IMR-90 (cell line): ENCODE measurements around the gene HEATR5A. TPM values are rescaled to one million over a fixed set of nuclear protein-coding genes. Genes with fewer than 3 reads are reported as not detected.

Experiments
- ATAC-seq: fragments of 200-7000 bp; cut with Tn5 transposase; 2 replicates; pipeline ENCODE4 v1.9.1; 2020; ENCODE audit warnings: low read depth, mild to moderate bottlenecking, moderate library complexity
- BruUV-seq: library from RNA; stranded (reverse); fragments of 400-500 nt; replicated peaks from 2 replicates; lab custom pipeline; 2021; lab: Mats Ljungman, UMichigan
- CTCF ChIA-PET: fragments of 300-600 bp; formaldehyde crosslinking; extraction: SDS; loops from one replicate; lab custom pipeline; 2021; ENCODE audit warnings: antibody characterized with exemption; lab: Yijun Ruan, JAX
- POLR2A ChIA-PET: fragments of 300-600 bp; sonication (Branson Sonifier 250); formaldehyde crosslinking; loops from one replicate; lab custom pipeline; 2022; ENCODE audit warnings: antibody characterized with exemption; ENCODE audit not compliant: unreplicated experiment; lab: Charles Lee
- DNase-seq: peaks from one replicate; pipeline ENCODE4 v3.0.0; 2013
- H2AFZ ChIP-seq: replicated peaks from 2 replicates; pipeline ENCODE3; 2013; ENCODE audit warnings: low read length, mild to moderate bottlenecking; ENCODE audit not compliant: poor library complexity
- H2AK5ac ChIP-seq: 2 replicates; pipeline ENCODE4 v1.6.1; 2013; ENCODE audit warnings: low read depth, low read length, inconsistent platforms
- H2AK9ac ChIP-seq: replicated peaks from 2 replicates; pipeline ENCODE3; 2013; ENCODE audit warnings: mild to moderate bottlenecking, low read depth, low read length, moderate library complexity; ENCODE audit not compliant: poor library complexity
- H2BK120ac ChIP-seq: 2 replicates; pipeline ENCODE4 v1.6.1; 2013; ENCODE audit warnings: low read depth, low read length, inconsistent platforms
- H2BK15ac ChIP-seq: 3 replicates; pipeline ENCODE4 v1.6.1; 2013; ENCODE audit warnings: low read depth, low read length, inconsistent platforms
- H2BK20ac ChIP-seq: 2 replicates; pipeline ENCODE4 v1.6.1; 2013; ENCODE audit warnings: low read depth, mild to moderate bottlenecking, inconsistent platforms, low read length, moderate library complexity
- H2BK5ac ChIP-seq: 2 replicates; pipeline ENCODE4 v1.6.1; 2013; ENCODE audit warnings: mild to moderate bottlenecking, low read depth, low read length, inconsistent platforms; ENCODE audit not compliant: poor library complexity, severe bottlenecking
- H3K14ac ChIP-seq: replicated peaks from 2 replicates; pipeline ENCODE4 v1.6.1; 2013; ENCODE audit warnings: low read depth, low read length, inconsistent platforms
- H3K18ac ChIP-seq: 2 replicates; pipeline ENCODE4 v1.6.1; 2013; ENCODE audit warnings: low read depth, low read length, control low read depth
- H3K23ac ChIP-seq: 2 replicates; pipeline ENCODE4 v1.6.1; 2013; ENCODE audit warnings: low read depth, low read length, inconsistent platforms
- H3K27ac ChIP-seq: 2 replicates; pipeline ENCODE4 v1.5.1; 2013; ENCODE audit warnings: mild to moderate bottlenecking, control low read depth, low read length; ENCODE audit not compliant: insufficient read depth
- H3K27me3 ChIP-seq: 2 replicates; pipeline ENCODE4 v1.6.1; 2013; ENCODE audit warnings: low read length; ENCODE audit not compliant: control insufficient read depth, insufficient read depth
- H3K36me3 ChIP-seq: 2 replicates; pipeline ENCODE4 v1.6.1; 2013; ENCODE audit warnings: low read length, mixed read lengths; ENCODE audit not compliant: control insufficient read depth, insufficient read depth
- H3K4ac ChIP-seq: 2 replicates; pipeline ENCODE4 v1.6.1; 2013; ENCODE audit warnings: low read depth, low read length, inconsistent platforms
- H3K4me1 ChIP-seq: 2 replicates; pipeline ENCODE4 v1.6.1; 2013; ENCODE audit warnings: low read length, mixed read lengths; ENCODE audit not compliant: control insufficient read depth, insufficient read depth
- H3K4me2 ChIP-seq: 2 replicates; pipeline ENCODE4 v1.6.1; 2013; ENCODE audit warnings: low read depth, mild to moderate bottlenecking, control low read depth, low read length, moderate library complexity
- H3K4me3 ChIP-seq: 2 replicates; pipeline ENCODE4 v1.5.1; 2013; ENCODE audit warnings: low read depth, mild to moderate bottlenecking, control low read depth, low read length, moderate library complexity; ENCODE audit not compliant: insufficient read depth
- H3K56ac ChIP-seq: 2 replicates; pipeline ENCODE4 v1.6.1; 2013; ENCODE audit warnings: low read length, inconsistent platforms; ENCODE audit not compliant: insufficient read depth; ENCODE audit errors: extremely low read depth
- H3K79me1 ChIP-seq, 2 experiments: 2 replicates each; pipeline ENCODE4 v1.6.1; 2013; ENCODE audit warnings: low read length in 2 of 2, inconsistent platforms in 1 of 2, low read depth in 1 of 2
- H3K9ac ChIP-seq: 2 replicates; pipeline ENCODE4 v1.6.1; 2013; ENCODE audit warnings: low read depth, low read length, control low read depth
- H3K9me1 ChIP-seq: 2 replicates; pipeline ENCODE4 v1.6.1; 2013; ENCODE audit warnings: low read length, inconsistent platforms; ENCODE audit not compliant: insufficient read depth
- H3K9me3 ChIP-seq: 2 replicates; pipeline ENCODE4 v1.6.1; 2013; ENCODE audit warnings: low read length; ENCODE audit not compliant: control insufficient read depth, insufficient read depth
- H4K20me1 ChIP-seq: 2 replicates; pipeline ENCODE4 v1.6.1; 2013; ENCODE audit warnings: low read length, inconsistent platforms; ENCODE audit not compliant: insufficient read depth
- H4K5ac ChIP-seq: 2 replicates; pipeline ENCODE4 v1.6.1; 2013; ENCODE audit warnings: mild to moderate bottlenecking, low read depth, low read length, control low read depth
- H4K8ac ChIP-seq, 2 experiments: 2 replicates each; pipeline ENCODE4 v1.6.1; 2013; ENCODE audit warnings: low read depth in 2 of 2, low read length in 2 of 2, control low read depth in 1 of 2, inconsistent platforms in 1 of 2
- H4K91ac ChIP-seq: 2 replicates; pipeline ENCODE4 v1.6.1; 2013; ENCODE audit warnings: low read depth, low read length, inconsistent platforms; ENCODE audit not compliant: insufficient read depth
- CHD1 ChIP-seq: IDR thresholded peaks from 2 replicates; pipeline ENCODE4 v1.6.1; 2012; ENCODE audit warnings: low read depth, low read length, improper control_type of control experiment
- NFE2L2 ChIP-seq: fragments of 150-350 bp; IDR thresholded peaks from 2 replicates; pipeline ENCODE4 v1.6.1; 2016; ENCODE audit warnings: low read depth, mild to moderate bottlenecking, low read length
- WGBS, 2 experiments: methylation state at CpG; one replicate each; pipeline versions ENCODE4 v1.1.5 to v1.1.7; 2013; ENCODE audit warnings: missing lambda C conversion rate in 2 of 2; ENCODE audit not compliant: insufficient read length in 1 of 2; ENCODE audit errors: extremely low coverage in 2 of 2; 5-methylcytosine and 5-hydroxymethylcytosine counted together
- dilution Hi-C: fragments of 300-500 bp; cut with HindIII; formaldehyde crosslinking; loops from one replicate; pipeline ENCODE4 v1.14.3; 2018; ENCODE audit warnings: low sequenced_read_pairs; ENCODE audit not compliant: unreplicated experiment
- in situ Hi-C: fragments of 300-500 bp; cut with MboI; formaldehyde crosslinking; loops from 3 replicates; pipeline ENCODE4 v1.14.3; 2019; ENCODE audit warnings: low sequenced_read_pairs, inconsistent platforms, mixed read lengths
- intact Hi-C: fragments of 100-400 bp; cut with micrococcal nuclease; formaldehyde crosslinking; loops from 2 replicates; pipeline ENCODE4 v1.10.0; 2022
- polyA plus RNA-seq, 3 experiments: library from polyadenylated mRNA; depleted of rRNA; stranded (reverse); fragments of >200 nt; gene quantifications; 2 replicates each; pipeline ENCODE4 v1.2.3, GENCODE V29; 2012; ENCODE audit warnings: low replicate concordance in 1 of 3
- total RNA-seq: library from RNA; depleted of rRNA; stranded (reverse); fragments of >200 nt; gene quantifications from 2 replicates; pipeline ENCODE4 v1.2.3, GENCODE V29; 2012

Gene HEATR5A
- total and polyA plus RNA-seq, 2 of the 4 experiments (the other 2 are of a cell fraction) = 14.0 to 48.9 TPM

DNA sequence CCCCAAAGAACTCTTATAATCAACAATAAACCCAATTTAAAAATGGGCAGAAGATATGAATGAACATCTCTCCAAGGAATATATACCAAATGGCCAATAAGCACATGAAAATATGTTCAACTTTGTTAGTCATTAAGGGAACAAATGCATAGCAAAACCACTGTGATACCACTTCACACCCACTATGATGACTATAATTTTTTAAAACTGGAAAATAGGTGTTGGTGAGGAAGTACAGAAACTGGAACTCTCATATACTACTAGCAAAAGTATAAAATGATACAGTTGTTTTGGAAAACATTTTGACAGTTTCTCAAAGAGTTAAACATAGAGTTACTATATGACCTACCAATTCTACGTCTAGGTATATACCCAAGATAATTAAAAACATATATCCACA lies 9.4 kb upstream of the HEATR5A start:
- dilution Hi-C loops (no loop called here), in situ Hi-C loops (no loop called here), intact Hi-C loops (no loop called here)
- no peak overlapping the region for H2AFZ ChIP-seq
- no peaks in the 10 kb centered on the region for H4K20me1 ChIP-seq
- ChIA-PET CTCF (no interaction called here), POLR2A (no interaction called here)
- no peak overlapping the region for H2BK15ac ChIP-seq
- no peak overlapping the region for H3K4me3 ChIP-seq
- H3K23ac ChIP-seq = no peak overlapping the region
- no peak for TF ChIP-seq NFE2L2
- TF ChIP-seq CHD1 = no peak
- no peak overlapping the region for H3K56ac ChIP-seq
- H2BK5ac ChIP-seq = no peak overlapping the region
- no peaks in the 10 kb centered on the region for H3K4me1 ChIP-seq
- no peaks in the 10 kb centered on the region for H3K9me3 ChIP-seq
- DNase-seq (no peak), ATAC-seq (no peak)
- no peak overlapping the region for H3K9ac ChIP-seq
- H3K27ac ChIP-seq = no peak overlapping the region
- H3K4me2 ChIP-seq = no peak overlapping the region
- no peak overlapping the region for H4K8ac ChIP-seq
- no peak overlapping the region for H3K18ac ChIP-seq
- no peak overlapping the region for H3K14ac ChIP-seq
- H2AK9ac ChIP-seq = no peak overlapping the region
- no peak overlapping the region for H2BK120ac ChIP-seq
- H3K4ac ChIP-seq = no peak overlapping the region
- peaks cover 1% of the 10 kb centered on the region; the same call in 1 of the 2 replicates for H3K36me3 ChIP-seq
- no peak overlapping the region for H2BK20ac ChIP-seq
- H3K27me3 ChIP-seq = no peaks in the 10 kb centered on the region
- no peak overlapping the region for H4K91ac ChIP-seq
- H3K9me1 ChIP-seq = no peaks in the 10 kb centered on the region
- 100% methylated on average over 1 of the region's 1 CpG; no CpG with 5 or more reads in 1 of the 2 experiments for WGBS, 2 experiments
- no peak overlapping the region for H2AK5ac ChIP-seq
- H4K5ac ChIP-seq = no peak overlapping the region
- BruUV-seq = no TSS peak
- no peaks in the 10 kb centered on the region for H3K79me1 ChIP-seq
